Esophagus squamous epithelium (tissue), 4 donors: Measurements from ENCODE around the gene TAS2R9.

Source experiments
- POLR2A ChIP-seq, 4 donors: fragments of 450-650 bp; IDR thresholded peaks; one replicate each; pipeline ENCODE4 v1.6.1; 2017; ENCODE audit warnings: antibody characterized with exemption in 4 of 4, mild to moderate bottlenecking in 4 of 4, moderate library complexity in 3 of 4
- TF ChIP-seq, protein P1 (sequence below), 6 experiments: fragments of 450-650 bp in 4 of 6; fragments of 200-600 bp in 2 of 6; sonication (generic) in 2 of 6; IDR thresholded peaks; one replicate each; pipeline ENCODE4 v1.5.1; 2016 to 2019; ENCODE audit warnings: antibody characterized with exemption in 6 of 6, mild to moderate bottlenecking in 4 of 6, moderate library complexity in 4 of 6

DNA sequence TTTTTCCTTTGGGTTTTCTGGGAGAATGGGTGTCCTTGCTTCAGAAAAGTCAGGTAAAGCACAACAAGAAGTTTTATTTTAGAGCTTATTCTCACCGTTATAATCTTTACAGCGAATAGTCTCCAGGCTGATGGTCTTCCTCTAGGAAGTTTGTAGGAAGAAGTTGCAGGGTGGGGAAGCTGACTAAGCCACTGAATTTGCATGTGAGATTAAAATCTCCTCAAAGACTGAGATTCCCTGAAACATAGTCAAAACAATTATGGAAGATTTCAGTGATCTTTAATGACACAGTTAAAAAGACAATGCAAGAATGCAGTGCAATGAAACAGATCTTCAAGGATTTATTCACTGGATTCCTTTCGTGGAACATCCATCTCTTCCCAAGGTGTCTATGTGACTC is 15.0 kb upstream of the TAS2R9 start:
- TF ChIP-seq, protein P1, sequence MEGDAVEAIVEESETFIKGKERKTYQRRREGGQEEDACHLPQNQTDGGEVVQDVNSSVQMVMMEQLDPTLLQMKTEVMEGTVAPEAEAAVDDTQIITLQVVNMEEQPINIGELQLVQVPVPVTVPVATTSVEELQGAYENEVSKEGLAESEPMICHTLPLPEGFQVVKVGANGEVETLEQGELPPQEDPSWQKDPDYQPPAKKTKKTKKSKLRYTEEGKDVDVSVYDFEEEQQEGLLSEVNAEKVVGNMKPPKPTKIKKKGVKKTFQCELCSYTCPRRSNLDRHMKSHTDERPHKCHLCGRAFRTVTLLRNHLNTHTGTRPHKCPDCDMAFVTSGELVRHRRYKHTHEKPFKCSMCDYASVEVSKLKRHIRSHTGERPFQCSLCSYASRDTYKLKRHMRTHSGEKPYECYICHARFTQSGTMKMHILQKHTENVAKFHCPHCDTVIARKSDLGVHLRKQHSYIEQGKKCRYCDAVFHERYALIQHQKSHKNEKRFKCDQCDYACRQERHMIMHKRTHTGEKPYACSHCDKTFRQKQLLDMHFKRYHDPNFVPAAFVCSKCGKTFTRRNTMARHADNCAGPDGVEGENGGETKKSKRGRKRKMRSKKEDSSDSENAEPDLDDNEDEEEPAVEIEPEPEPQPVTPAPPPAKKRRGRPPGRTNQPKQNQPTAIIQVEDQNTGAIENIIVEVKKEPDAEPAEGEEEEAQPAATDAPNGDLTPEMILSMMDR (IDR thresholded peaks at IDR 0.05), result no peak
- TF ChIP-seq POLR2A (IDR thresholded peaks at IDR 0.05), result no peak
